MG63 (cell line): Measurements from ENCODE around the gene COLEC12. TPM values are rescaled to one million over a fixed set of nuclear protein-coding genes. Genes with fewer than 3 reads are reported as not detected.
"Not testable (repeated sequence)": the region's sequence is repeated elsewhere in the genome, so short reads cannot be mapped to it uniquely, and the experiment has no call there.

Source experiments
- DNase-seq: peaks from one replicate; pipeline ENCODE4 v3.0.0-alpha.2; 2020
- H3K27me3 ChIP-seq: fragments of 250-450 bp; sonication (Bioruptor Pico); 2 replicates; pipeline ENCODE4 v1.5.1; 2020; ENCODE audit warnings: mild to moderate bottlenecking, moderate library complexity
- H3K36me3 ChIP-seq: fragments of 250-450 bp; sonication (Bioruptor Pico); 2 replicates; pipeline ENCODE4 v1.5.1; 2020; ENCODE audit warnings: mild to moderate bottlenecking, moderate library complexity
- H3K4me3 ChIP-seq: fragments of 250-450 bp; sonication (Bioruptor Pico); 2 replicates; pipeline ENCODE4 v1.5.1; 2020; ENCODE audit warnings: mild to moderate bottlenecking, moderate library complexity
- H3K9me3 ChIP-seq: fragments of 250-450 bp; sonication (Bioruptor Pico); 2 replicates; pipeline ENCODE4 v1.5.1; 2020; ENCODE audit warnings: mild to moderate bottlenecking, moderate library complexity
- total RNA-seq: library from RNA; depleted of rRNA; stranded (reverse); fragments of >200 nt; shearing (Covaris generic); gene quantifications from 2 replicates; pipeline ENCODE4 v1.2.3, GENCODE V29; 2014; ENCODE audit warnings: low replicate concordance

The COLEC12 gene
- total RNA-seq, 1 experiment from 2014 or later = 27.4 TPM

- no peaks in the 10 kb centered on the region for H3K27me3 ChIP-seq
- H3K4me3 ChIP-seq = no peak overlapping the region
- DNase-seq = peak; percentile 45
- H3K36me3 ChIP-seq = no peaks in the 10 kb centered on the region
- H3K9me3 ChIP-seq = no peaks in the 10 kb centered on the region
These were observed 204.6 kb downstream of the COLEC12 start for GRCh38 chr18:295756-296490.

DNA sequence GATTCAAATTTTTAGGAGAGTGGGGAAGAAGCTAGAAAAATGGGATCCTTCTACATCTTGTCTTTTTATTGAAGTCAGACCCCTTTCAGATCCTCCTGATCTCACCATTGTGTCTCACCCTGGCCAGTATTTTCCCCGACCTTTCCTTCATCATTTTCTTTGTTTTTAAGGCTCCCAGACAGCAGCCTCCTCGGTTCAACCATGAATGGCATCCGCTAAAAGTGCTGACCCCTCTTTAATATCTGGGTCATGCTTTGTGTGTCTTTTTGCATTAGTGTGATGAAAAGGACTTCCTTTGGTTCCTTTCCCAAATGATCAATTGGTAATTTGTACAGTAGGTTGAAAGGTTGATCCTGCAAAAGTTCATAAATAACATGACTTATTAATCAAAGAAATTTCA lies 205.9 kb downstream of the COLEC12 start:
- no peaks in the 10 kb centered on the region for H3K36me3 ChIP-seq
- H3K4me3 ChIP-seq = no peak overlapping the region
- no peak for DNase-seq
- no peaks in the 10 kb centered on the region for H3K27me3 ChIP-seq
- H3K9me3 ChIP-seq = no peaks in the 10 kb centered on the region

GRCh38 chr18:293536-293935 lies 207.0 kb downstream of the COLEC12 start:
- no peak for DNase-seq
- no peaks in the 10 kb centered on the region for H3K36me3 ChIP-seq
- H3K27me3 ChIP-seq = no peaks in the 10 kb centered on the region
- no peaks in the 10 kb centered on the region for H3K9me3 ChIP-seq
- no peak overlapping the region for H3K4me3 ChIP-seq

- Histone ChIP-seq H3K4me3 (no peak overlapping the region), H3K36me3 (no peaks in the 10 kb centered on the region), H3K9me3 (no peaks in the 10 kb centered on the region), H3K27me3 (no peaks in the 10 kb centered on the region)
- DNase-seq = no peak
These were observed 208.2 kb downstream of the COLEC12 start for GRCh38 chr18:292271-292670.

- not testable (repeated sequence) for H3K27me3 ChIP-seq, H3K4me3 ChIP-seq, H3K36me3 ChIP-seq, H3K9me3 ChIP-seq, DNase-seq
These were observed 210.5 kb downstream of the COLEC12 start for GRCh38 chr18:289970-290369.

DNA sequence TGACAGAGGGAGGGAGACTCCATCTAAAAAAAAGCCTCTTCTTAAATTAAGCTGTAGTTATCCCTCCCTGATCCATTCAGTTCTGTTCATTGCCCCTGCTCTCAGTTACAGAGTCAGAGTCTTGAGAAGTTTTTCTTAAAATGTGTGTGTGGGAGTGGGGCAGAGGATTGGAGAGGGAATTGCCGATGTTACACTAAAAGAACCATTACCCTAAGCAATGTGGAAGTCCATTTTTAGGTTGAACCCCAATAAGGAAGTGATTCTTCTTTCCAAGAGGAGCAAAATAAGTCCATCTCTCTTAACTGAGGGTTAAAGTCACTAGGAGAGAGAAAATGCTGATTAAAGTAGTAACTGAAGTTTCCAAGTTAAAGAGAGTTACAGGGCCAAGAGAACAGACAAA lies 211.5 kb downstream of the COLEC12 start:
- Histone ChIP-seq H3K36me3 (no peaks in the 10 kb centered on the region), H3K27me3 (no peaks in the 10 kb centered on the region), H3K9me3 (no peaks in the 10 kb centered on the region), H3K4me3 (no peak overlapping the region)
- DNase-seq = no peak

DNA sequence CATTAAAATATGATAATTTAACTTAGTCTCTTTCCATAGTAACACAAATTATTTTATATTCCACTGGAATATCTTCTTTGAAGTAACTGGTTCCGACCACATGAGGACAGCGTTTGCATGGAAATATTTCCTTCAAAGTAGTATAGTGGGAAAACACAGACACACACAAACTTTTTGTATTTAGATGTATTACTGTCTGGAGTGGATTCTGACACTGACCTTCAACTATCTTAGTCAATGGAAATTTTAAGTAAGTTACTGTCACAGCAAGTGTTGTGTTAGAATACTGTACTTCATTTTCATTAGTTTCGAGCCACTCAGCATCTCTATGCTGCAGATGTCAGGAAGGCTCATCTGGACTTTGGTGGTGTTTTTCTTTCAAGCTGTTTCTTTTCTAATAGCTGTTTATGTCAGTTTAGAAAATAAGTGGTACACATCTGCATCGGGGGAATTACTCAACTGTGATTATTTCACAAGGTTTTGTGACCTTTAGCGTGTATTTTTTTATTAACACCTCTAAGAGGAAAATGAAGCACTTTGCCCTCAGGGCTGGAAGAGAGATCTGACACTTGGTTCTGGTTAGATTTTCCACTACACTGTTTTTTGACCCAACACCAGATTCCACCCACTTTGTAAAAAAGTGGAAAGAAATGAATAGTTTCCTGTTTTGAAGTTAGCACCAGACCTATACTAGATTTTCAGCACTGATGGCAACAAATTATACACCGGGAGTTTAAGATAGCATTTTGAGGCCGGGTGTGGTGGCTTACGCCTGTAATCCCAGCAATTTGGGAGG lies 213.8 kb downstream of the COLEC12 start:
- H3K36me3 ChIP-seq = no peaks in the 10 kb centered on the region
- H3K4me3 ChIP-seq = no peak overlapping the region
- DNase-seq = no peak

DNA sequence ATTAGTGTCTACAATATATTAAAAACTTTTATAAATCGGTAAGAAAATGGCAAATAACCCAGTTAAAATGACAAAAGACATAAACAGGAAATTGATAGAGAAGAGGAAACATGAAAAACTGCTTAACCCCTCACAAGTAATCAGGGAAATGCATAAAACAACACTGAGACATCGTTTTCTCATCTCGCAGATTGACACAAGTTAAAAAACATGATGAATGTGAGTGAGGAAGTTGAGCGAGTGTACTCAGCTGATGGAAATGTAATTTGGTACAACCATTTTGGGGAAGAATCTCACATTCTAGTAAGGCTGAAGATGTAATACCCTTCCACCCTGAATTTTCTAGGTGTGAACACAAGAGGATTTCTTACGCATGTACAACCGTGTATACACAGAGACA lies 214.7 kb downstream of the COLEC12 start:
- Histone ChIP-seq H3K9me3 (no peaks in the 10 kb centered on the region), H3K36me3 (no peaks in the 10 kb centered on the region), H3K4me3 (no peak overlapping the region), H3K27me3 (no peaks in the 10 kb centered on the region)
- DNase-seq = no peak

More for the DNA sequence above, 213.8 kb downstream of the COLEC12 start:
- no peaks in the 10 kb centered on the region for H3K9me3 ChIP-seq
- no peaks in the 10 kb centered on the region for H3K27me3 ChIP-seq

GRCh38 chr18:275486-275885 lies 225.0 kb downstream of the COLEC12 start:
- Histone ChIP-seq H3K9me3 (no peaks in the 10 kb centered on the region), H3K4me3 (no peak overlapping the region), H3K27me3 (no peaks in the 10 kb centered on the region), H3K36me3 (no peaks in the 10 kb centered on the region)
- no peak for DNase-seq

GRCh38 chr18:274313-274712 lies 226.2 kb downstream of the COLEC12 start:
- Histone ChIP-seq H3K27me3 (no peaks in the 10 kb centered on the region), H3K9me3 (no peaks in the 10 kb centered on the region), H3K4me3 (no peak overlapping the region), H3K36me3 (no peaks in the 10 kb centered on the region)
- DNase-seq = no peak

DNA sequence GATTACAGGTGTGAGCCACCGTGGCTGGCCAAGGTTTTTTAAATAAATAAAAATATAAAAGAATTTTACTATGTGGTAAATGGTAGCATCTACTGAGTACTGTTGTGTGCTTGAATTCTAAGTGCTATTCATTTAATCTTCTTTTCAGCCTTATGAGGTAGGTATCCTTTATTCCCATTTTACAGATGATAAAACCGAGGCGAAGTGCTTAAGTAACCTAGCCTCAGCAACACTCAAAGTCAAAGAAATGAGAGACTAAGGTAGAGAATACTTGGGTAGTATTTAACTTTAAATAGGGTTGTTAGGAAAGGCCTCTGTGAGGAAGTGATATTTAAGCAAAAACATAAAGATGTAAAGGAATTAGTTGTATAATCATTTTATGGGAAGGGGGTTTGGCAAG lies 227.0 kb downstream of the COLEC12 start:
- H3K27me3 ChIP-seq = no peaks in the 10 kb centered on the region
- no peak overlapping the region for H3K4me3 ChIP-seq
- no peak for DNase-seq
- no peaks in the 10 kb centered on the region for H3K9me3 ChIP-seq
- H3K36me3 ChIP-seq = no peaks in the 10 kb centered on the region

GRCh38 chr18:272650-273049 lies 227.9 kb downstream of the COLEC12 start:
- no peak overlapping the region for H3K4me3 ChIP-seq
- no peaks in the 10 kb centered on the region for H3K9me3 ChIP-seq
- H3K36me3 ChIP-seq = no peaks in the 10 kb centered on the region
- H3K27me3 ChIP-seq = no peaks in the 10 kb centered on the region
- DNase-seq = no peak

- H3K27me3 ChIP-seq = no peaks in the 10 kb centered on the region
These were observed 230.9 kb downstream of the COLEC12 start for GRCh38 chr18:269480-270095.

GRCh38 chr18:267688-268552 lies 232.6 kb downstream of the COLEC12 start, which contains the start of gene THOC1:
TSS of gene THOC1 (minus strand) at chr18:268047. CDS start at chr18:268019, 28 bp downstream.
- peaks cover 22% of the 10 kb centered on the region for H3K36me3 ChIP-seq
- no peaks in the 10 kb centered on the region for H3K27me3 ChIP-seq
- peak; percentile 95 for DNase-seq
- H3K4me3 ChIP-seq = peak within 1 kb of the TSS; percentile 93
- no peaks in the 10 kb centered on the region for H3K9me3 ChIP-seq

More at GRCh38 chr18:269480-270095, 230.9 kb downstream of the COLEC12 start:
- no peak for DNase-seq
- H3K4me3 ChIP-seq = no peak overlapping the region
- H3K9me3 ChIP-seq = no peaks in the 10 kb centered on the region
- H3K36me3 ChIP-seq = peaks cover 8% of the 10 kb centered on the region

DNA sequence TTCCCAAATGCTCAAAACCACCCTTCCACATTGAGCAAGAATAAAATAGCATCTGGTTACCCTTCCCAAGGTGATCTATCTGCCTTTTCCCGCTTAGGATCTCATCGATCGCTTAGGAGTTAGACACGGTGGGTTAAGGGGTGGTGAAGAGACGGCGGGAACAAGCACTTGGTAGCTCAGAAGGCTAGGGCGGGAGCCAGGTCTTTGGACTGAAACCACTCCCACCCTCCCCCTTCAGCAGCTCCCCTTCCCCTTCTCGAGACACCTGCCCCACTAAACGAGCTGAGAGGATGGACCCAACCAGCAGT lies 233.2 kb downstream of the COLEC12 start:
- no peak for DNase-seq
- Histone ChIP-seq H3K9me3 (no peaks in the 10 kb centered on the region), H3K36me3 (peaks cover 27% of the 10 kb centered on the region), H3K27me3 (no peaks in the 10 kb centered on the region), H3K4me3 (peak overlapping the region; percentile 93)
